ENCODE measurements around the gene CDC42EP2.

The CDC42EP2 gene

DNA sequence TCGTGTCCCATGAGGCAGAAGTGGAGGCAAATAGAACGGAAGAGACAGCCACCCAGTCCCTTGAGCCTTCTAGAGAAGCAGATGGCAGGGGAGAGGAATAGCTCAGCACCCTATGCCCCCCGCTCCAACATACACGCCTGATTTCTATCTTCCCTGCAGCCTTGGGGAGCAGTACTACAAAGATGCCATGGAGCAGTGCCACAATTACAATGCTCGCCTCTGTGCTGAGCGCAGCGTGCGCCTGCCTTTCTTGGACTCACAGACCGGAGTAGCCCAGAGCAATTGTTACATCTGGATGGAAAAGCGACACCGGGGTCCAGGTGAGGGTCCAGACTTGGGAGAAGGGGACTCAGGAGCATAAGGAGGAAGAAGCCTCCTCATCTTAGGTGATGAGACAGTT lies 25.6 kb downstream of the CDC42EP2 start:
- H3K4me3 ChIP-seq (ENCODE audit: low read depth, low read length): no peak overlapping the region
- TF ChIP-seq, protein P1, sequence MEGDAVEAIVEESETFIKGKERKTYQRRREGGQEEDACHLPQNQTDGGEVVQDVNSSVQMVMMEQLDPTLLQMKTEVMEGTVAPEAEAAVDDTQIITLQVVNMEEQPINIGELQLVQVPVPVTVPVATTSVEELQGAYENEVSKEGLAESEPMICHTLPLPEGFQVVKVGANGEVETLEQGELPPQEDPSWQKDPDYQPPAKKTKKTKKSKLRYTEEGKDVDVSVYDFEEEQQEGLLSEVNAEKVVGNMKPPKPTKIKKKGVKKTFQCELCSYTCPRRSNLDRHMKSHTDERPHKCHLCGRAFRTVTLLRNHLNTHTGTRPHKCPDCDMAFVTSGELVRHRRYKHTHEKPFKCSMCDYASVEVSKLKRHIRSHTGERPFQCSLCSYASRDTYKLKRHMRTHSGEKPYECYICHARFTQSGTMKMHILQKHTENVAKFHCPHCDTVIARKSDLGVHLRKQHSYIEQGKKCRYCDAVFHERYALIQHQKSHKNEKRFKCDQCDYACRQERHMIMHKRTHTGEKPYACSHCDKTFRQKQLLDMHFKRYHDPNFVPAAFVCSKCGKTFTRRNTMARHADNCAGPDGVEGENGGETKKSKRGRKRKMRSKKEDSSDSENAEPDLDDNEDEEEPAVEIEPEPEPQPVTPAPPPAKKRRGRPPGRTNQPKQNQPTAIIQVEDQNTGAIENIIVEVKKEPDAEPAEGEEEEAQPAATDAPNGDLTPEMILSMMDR (IDR thresholded peaks at IDR 0.05; ENCODE audit: control insufficient read depth, extremely low read depth, insufficient read depth): no peak
- DNase-seq (ENCODE audit: low read depth): no peak

DNA sequence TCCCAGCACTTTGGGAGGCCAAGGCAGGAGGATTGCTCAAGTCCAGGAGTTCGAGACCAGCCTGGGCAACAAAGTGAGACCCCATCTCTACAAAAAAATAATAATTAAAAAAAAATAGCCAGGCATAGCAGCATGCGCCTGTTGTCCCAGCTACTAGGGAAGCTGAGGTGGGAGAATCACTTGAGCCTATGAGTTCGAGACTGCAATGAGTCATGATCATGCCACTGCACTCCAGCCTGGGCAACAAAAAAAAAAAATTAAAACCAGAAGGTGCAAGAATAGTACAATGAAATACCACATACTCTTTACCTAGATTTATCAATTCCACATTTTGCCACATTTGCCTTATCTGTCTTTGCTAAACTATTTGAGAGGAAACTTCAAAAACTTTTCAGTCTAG lies 27.2 kb downstream of the CDC42EP2 start:
- no peak for DNase-seq (ENCODE audit: low read depth)
- no peak overlapping the region for H3K4me3 ChIP-seq (ENCODE audit: low read depth, low read length)
- TF ChIP-seq, protein P1 (IDR thresholded peaks at IDR 0.05; ENCODE audit: control insufficient read depth, extremely low read depth, insufficient read depth): no peak

DNA sequence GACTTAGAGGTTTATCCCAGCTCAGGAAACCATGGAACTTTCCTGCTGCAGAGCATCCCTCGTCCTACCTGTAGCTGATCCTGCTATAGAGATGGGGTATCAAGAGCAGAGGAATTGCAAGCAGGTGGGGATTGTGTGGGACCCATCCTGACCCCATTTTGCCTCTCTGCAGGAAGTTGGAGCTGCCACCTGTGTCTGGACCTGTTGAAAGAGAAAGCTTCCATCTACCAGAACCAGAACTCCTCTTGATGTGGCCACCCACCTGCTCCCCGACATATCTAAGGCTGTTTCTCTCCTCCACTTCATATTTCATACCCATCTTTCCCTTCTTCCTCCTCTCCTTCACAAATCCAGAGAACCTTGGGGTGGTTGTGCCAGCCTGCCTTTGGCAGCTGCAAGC lies 36.8 kb downstream of the CDC42EP2 start:
- TF ChIP-seq, protein P1 (IDR thresholded peaks at IDR 0.05; ENCODE audit: control insufficient read depth, extremely low read depth, insufficient read depth): no peak
- DNase-seq (ENCODE audit: low read depth): no peak

DNA sequence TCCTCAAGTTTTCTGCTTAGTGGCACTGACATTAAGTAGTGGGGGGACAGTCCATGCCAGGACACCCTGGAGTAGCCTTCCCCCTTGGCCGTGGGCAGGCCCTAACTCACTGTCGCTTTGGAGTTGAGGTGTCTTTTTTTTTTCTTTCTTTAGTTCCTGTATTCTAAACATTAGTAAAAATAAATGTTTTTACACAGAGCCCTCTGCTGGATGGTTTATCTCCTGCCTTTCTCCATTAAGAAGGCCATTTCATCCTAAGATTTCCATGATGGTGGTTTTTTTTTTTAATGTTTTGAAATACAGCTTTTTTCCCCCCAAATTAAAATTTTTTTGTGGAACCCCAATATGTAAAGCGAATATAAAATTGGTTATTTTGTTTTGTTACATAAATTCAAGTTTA lies 38.1 kb downstream of the CDC42EP2 start:
- DNase-seq (ENCODE audit: low read depth): no peak
- TF ChIP-seq, protein P1 (IDR thresholded peaks at IDR 0.05; ENCODE audit: control insufficient read depth, extremely low read depth, insufficient read depth): peak; percentile 32; the same call in 1 of the 2 replicates

More for the DNA sequence above, 36.8 kb downstream of the CDC42EP2 start:
- H3K4me3 ChIP-seq (ENCODE audit: low read depth, low read length): no peak overlapping the region

DNA sequence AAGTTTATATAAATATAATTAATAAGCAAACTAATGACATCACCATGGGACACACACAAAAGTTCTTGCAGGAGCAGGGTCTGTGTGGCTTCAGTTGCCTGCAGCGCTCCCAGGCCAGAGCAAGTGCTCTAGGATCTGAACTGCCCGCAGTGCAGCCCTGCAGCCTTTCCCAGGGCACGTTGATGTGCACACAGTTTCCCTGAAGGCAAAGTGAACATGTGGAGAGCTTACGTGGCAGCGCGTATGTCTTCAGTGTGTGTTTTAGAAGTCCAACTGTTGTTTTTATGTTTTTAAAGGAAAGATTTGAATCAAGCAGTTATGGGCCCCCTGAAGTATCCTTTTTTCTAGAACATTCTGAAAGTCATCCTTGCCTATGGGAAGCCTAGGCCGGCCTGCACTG lies 38.7 kb downstream of the CDC42EP2 start:
- TF ChIP-seq, protein P1 (IDR thresholded peaks at IDR 0.05; ENCODE audit: control insufficient read depth, extremely low read depth, insufficient read depth): no peak

More for the DNA sequence above, 38.1 kb downstream of the CDC42EP2 start:
- no peak overlapping the region for H3K4me3 ChIP-seq (ENCODE audit: low read depth, low read length)

DNA sequence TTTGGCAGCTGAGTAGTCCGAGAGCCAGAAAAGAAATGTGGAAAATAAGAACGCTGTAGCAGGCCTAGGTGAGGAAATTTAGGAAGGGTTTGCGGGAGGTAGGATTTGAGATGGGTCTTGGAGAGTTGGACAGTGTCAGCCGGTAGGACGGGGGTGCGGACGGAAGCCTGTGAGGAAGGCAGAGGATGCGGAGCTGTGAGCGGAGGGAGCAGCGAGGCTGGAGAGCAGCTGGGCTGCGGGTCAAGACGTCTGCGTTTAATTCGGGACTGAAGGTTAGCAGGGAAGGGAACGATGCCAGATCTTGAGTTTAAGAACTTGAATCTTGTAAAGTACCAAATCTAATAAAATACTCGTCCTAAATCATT lies 39.2 kb downstream of the CDC42EP2 start:
- DNase-seq (ENCODE audit: low read depth): no peak
- peak overlapping the region; percentile 57 for H3K4me3 ChIP-seq (ENCODE audit: low read depth, low read length)
- TF ChIP-seq, protein P1 (IDR thresholded peaks at IDR 0.05; ENCODE audit: control insufficient read depth, extremely low read depth, insufficient read depth): no peak

More for the DNA sequence above, 38.7 kb downstream of the CDC42EP2 start:
- no peak for DNase-seq (ENCODE audit: low read depth)
- no peak overlapping the region for H3K4me3 ChIP-seq (ENCODE audit: low read depth, low read length)

DNA sequence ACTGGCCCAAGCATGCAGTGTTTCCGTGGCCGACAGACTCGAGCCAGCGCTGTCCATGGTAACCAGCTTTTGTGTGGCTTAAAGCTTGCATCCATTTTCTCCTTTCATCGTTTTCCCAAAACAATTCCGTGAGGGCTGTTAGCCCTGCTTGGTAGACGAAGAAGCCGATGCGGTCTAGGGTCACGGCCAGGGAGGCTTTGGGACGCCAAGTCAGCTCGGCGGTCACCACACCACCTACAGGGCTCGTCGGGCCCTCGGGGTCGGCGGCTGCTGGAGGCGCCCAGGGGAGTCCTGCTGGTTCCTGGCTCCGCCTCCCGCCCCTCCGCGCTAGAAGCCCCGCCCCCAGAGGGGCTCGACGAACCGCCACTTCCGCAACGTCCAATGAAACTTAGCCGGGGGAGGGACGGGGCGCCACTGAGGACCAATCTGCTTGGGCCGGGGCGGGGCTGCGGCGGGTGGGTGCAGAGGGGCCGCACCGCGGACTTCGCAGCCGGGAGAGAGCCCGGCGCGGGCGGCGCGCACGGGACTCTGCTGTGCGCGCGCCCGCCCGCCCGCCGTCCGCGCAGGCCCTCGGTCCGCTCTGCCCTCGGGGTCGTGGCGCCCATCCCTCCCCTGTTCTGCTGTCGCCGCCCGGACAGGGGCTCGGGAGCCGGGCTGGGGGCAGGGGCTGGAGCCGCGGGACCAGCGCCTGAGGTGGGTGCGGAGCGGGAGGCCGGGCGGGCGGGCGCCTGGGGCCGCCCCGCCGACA lies 39.8 kb downstream of the CDC42EP2 start, which contains the start of gene TIGD3:
Gene TIGD3 (plus strand): TSS at position 487 of the 748 bp plus-strand sequence. CDS start 1,058 bp downstream, outside the sequence.
- DNase-seq (ENCODE audit: low read depth): peak; percentile 79
- TF ChIP-seq, protein P1 (IDR thresholded peaks at IDR 0.05; ENCODE audit: control insufficient read depth, extremely low read depth, insufficient read depth): no peak
- H3K4me3 ChIP-seq (ENCODE audit: low read depth, low read length): peak within 1 kb of the TSS; percentile 57

Data from LNCaP clone FGC (cell line).